Measurements from ENCODE around the gene RBMX2. TPM values are rescaled to one million over a fixed set of nuclear protein-coding genes. Genes with fewer than 3 reads are reported as not detected.

Gene RBMX2, protein sequence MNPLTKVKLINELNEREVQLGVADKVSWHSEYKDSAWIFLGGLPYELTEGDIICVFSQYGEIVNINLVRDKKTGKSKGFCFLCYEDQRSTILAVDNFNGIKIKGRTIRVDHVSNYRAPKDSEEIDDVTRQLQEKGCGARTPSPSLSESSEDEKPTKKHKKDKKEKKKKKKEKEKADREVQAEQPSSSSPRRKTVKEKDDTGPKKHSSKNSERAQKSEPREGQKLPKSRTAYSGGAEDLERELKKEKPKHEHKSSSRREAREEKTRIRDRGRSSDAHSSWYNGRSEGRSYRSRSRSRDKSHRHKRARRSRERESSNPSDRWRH
- 21.0 and 25.7 TPM in 2 replicates for total RNA-seq

DNA sequence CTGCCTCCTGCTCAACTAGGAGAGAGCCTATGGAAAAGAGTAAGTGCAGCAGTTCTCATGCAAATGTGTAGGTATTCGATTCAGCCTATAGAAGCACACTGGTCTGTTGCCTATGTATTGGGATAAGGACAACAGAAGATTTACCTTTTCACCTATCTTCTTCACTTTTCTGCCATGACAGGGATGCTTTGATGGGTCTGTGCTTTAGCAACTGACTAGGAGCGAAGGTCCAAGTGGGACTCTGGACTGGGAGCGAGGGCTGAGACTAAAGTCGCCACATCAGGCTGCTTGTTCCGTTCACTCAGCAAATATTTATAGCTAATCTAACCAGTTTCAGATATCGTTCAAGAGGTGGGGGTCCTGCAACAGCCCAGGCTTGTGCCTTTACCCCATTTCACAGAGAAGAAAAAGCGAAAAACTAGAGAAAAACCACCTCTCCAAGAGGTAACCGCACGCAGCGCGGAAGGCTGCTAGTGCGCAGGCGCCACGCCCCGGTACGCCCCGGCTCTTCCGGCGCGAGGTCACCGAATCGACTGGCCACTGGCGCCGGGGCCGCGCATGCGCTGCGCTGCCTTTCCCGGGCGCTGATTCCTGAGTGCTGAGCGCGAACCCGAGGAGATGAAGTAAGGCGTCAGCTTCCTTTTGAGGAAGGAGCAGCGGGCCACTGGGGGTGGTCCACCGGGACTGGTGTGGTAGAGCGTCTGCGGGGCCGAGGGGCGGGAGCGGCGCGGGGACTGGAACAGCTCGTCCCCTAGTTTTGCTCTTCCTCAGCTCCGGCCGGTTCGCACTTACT lies at the start of gene RBMX2:
Gene RBMX2 (plus strand): TSS at position 573 of the 793 bp plus-strand sequence. CDS start 46 bp downstream, at position 619.

DNA sequence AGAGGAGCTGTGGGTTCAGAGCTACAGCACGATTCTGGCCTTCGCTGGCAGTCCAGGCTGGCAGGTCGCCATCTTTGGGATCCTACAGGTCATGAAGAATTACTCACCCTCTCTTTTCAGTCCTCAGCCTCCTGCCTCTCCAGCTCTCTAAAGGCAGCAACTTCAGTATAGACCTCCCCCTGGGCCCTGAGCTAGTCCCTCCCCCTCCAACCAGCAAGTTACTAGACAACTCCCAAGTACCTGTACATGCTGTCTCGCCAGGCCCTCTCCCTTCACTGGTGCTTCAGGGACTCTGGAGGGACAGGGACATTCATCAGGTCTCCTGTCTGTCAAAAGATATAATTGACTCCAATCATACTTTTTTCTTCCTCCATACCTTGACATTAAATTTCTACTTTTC lies 16.3 kb upstream of the RBMX2 start, which contains the start of gene GPR119:
Gene GPR119 (minus strand): TSS at position 155 of the 400 bp plus-strand sequence. CDS start 227 bp downstream, outside the sequence.

Other genes with a start within 250 kb of the RBMX2 start
- gene AIFM1, start 236.1 kb upstream of the RBMX2 start, total RNA-seq = 27.2 and 31.5 TPM in 2 replicates
- gene RAB33A, start 230.0 kb upstream of the RBMX2 start, total RNA-seq = 4.3 and 9.4 TPM in 2 replicates
- 3.5 and 4.1 TPM in 2 replicates for gene ZNF280C, start 133.1 kb upstream of the RBMX2 start, total RNA-seq
- 14.4 and 16.2 TPM in 2 replicates for gene SLC25A14, start 62.1 kb upstream of the RBMX2 start, total RNA-seq
- gene GPR119, start 16.3 kb upstream of the RBMX2 start, total RNA-seq = not detected in 2 replicates

Measured in uterine smooth muscle cell (primary cell).